ENCODE data around the gene GNL2. TPM values are rescaled to one million over a fixed set of nuclear protein-coding genes. Genes with fewer than 3 reads are reported as not detected.
A peak's percentile ranks its signal among the peaks of the same experiment; 100 is the strongest.

Gene GNL2
- 50.0 and 55.0 TPM in 2 replicates for total RNA-seq
- long read RNA-seq, transcript GNL2-206 (2 exons, 539 nt), result minor isoform, 13 of 501 reads
- long read RNA-seq, transcript GNL2-201 (16 exons, 2,334 nt), result major isoform, 271 of 501 reads
- long read RNA-seq, partial matches to known transcripts, result 196 of 501 reads
- long read RNA-seq, other reads (novel, unspliced or antisense), result 21 of 501 reads

DNA sequence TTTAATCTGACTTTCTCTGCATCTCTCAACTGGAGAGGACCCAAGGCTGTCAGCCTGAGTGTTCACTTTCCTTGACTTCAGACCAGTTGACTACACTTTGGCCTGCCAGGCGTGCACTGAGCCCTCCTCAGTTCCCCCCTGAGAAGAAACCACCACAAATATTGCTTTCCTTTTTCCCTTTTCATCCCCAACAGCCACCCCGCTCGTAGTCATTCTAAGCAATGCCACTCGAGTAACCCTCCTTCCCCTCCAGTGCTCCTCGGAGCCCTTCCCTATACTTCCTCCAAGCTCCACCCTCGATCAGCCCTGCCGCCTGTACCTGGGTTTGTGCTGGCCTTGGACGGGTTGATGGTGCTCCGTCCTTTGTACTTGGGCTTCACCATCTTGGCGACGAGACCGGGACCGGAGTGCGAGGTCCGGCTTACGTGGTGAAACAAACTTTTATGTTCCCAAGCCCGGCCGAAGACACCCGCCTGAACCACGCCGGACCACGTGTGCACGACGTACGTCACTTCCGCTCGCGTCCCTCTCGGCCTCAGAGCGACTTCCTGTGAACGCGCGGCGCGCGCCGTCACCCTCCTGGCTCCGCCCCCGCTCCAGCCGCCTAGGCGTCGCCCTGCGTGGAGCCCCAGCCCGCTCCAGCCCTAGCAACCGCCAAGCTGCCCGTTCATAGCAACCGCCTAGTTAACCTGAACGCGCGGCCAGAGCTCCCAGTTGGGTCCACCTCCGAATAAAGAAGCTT, at the start of gene GNL2:
Gene GNL2, minus strand, starts transcription at position 498 of the 742 bp plus-strand sequence. Its CDS starts 115 bp downstream, at position 383.
- H3K4me1 Mint-ChIP-seq (ENCODE audit: low read depth), result peaks cover 17% of the 10 kb centered on the region
- no peak for TF ChIP-seq CTCF (IDR thresholded peaks at IDR 0.05; ENCODE audit: unreplicated experiment)
- peaks cover 3% of the 10 kb centered on the region for H3K36me3 Mint-ChIP-seq (ENCODE audit: insufficient read depth)
- peak within 1 kb of the TSS; percentile 99 for H3K4me3 Mint-ChIP-seq (ENCODE audit: low read depth)
- H3K27me3 Mint-ChIP-seq, result peaks cover 13% of the 10 kb centered on the region
- DNase-seq (ENCODE audit: low spot score, unreplicated experiment), result peak; percentile 94
- H3K9me3 Mint-ChIP-seq (ENCODE audit: low read depth), result no peaks in the 10 kb centered on the region
- H3K27ac Mint-ChIP-seq, result peak within 1 kb of the TSS; percentile 99

DNA sequence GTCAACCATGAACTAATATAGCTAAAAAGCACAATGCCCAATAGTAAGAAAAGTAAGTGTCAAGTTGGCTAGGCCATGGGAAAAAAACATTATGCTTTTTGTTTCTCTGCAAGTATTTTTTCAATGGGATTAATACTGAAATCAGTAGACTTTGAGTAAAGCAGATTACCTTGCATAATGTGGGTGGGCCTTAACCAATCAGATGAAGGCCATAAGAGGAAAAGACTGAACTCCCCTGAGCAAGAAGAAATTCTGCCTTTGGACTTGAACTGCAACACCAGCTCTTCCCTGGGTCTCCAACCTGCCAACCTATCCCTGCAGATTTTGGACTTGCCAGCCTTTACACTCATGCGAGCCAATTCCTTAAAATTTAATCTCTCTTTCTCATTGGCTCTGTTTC, 45.3 kb upstream of the GNL2 start:
- Mint-ChIP-seq H3K36me3 (ENCODE audit: insufficient read depth) (no peaks in the 10 kb centered on the region), H3K4me3 (ENCODE audit: low read depth) (no peak overlapping the region), H3K4me1 (ENCODE audit: low read depth) (no peaks in the 10 kb centered on the region), H3K27ac (no peak overlapping the region), H3K9me3 (ENCODE audit: low read depth) (no peaks in the 10 kb centered on the region), H3K27me3 (peaks cover 9% of the 10 kb centered on the region)
- TF ChIP-seq CTCF (IDR thresholded peaks at IDR 0.05; ENCODE audit: unreplicated experiment), result no peak
- DNase-seq (ENCODE audit: low spot score, unreplicated experiment), result no peak

DNA sequence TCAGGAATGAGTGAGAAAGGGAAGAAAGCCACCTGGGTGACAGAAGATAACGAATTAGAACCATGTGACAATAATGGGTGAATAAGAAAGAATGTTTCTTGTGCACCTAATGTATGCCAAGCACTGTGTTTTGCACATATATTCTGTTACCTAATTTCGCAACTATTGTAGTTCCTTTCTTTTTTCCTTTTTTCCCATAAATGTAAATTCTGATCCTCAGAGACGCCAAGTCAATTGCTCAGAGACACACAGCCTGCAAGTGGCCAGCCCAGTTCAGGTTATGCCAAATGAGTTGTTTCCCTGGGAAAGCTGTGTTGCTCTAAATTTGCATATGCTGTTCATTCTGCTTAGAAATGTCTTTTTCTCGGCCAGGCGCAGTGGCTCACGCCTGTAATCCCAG, 40.7 kb upstream of the GNL2 start:
- Mint-ChIP-seq H3K4me1 (ENCODE audit: low read depth) (peaks cover 3% of the 10 kb centered on the region), H3K36me3 (ENCODE audit: insufficient read depth) (no peaks in the 10 kb centered on the region), H3K27me3 (peaks cover 28% of the 10 kb centered on the region), H3K4me3 (ENCODE audit: low read depth) (no peak overlapping the region), H3K27ac (no peak overlapping the region), H3K9me3 (ENCODE audit: low read depth) (no peaks in the 10 kb centered on the region)
- DNase-seq (ENCODE audit: low spot score, unreplicated experiment), result no peak
- TF ChIP-seq CTCF (IDR thresholded peaks at IDR 0.05; ENCODE audit: unreplicated experiment), result no peak

DNA sequence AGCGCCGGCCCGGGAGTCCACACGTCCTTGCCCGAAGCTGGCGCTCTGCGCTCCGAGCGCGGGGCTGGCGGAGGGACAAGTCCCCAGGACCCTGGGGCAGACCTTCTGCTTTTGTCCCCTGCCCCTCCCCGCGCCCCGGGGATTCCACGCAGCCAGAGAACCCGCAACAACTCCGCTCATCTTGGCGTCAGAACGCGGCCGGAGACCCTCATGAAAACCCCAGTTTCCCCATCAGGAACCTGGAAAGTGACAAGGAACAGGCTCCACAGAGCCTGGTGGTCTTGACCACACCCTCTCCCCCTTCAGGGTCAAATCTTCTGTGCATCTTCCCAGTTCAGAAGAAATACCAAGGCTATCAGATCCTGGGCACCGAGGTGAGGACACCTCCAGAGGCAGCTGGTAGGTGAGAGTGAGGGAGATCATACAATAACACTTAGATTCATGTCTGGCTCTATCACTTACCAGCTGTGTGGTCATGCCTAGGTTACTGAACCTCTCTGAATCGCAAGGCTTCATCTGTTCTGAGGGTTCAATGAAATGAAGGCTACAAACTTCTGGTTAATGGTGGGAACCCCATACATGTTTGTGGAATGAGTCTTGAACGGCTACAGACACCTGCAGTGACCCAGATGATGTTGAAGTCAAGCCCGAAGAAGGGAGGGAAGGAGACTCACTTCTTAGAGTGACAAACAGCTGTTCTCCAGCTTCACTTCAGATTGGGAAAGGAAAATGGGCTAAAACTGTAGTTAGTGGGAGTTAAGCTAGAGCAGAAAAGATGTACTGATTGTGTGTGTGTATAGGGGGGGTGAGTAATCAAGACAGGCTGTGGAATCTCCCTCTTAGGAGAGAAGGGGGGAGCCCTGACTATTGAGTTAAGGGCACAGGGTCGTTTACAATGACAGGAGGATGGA, 39.5 kb upstream of the GNL2 start:
- H3K4me1 Mint-ChIP-seq (ENCODE audit: low read depth), result peaks cover 3% of the 10 kb centered on the region
- TF ChIP-seq CTCF (IDR thresholded peaks at IDR 0.05; ENCODE audit: unreplicated experiment), result no peak
- no peak for DNase-seq (ENCODE audit: low spot score, unreplicated experiment)
- H3K9me3 Mint-ChIP-seq (ENCODE audit: low read depth), result no peaks in the 10 kb centered on the region
- no peaks in the 10 kb centered on the region for H3K36me3 Mint-ChIP-seq (ENCODE audit: insufficient read depth)
- H3K27me3 Mint-ChIP-seq, result peaks cover 40% of the 10 kb centered on the region
- peak overlapping the region; percentile 40 for H3K4me3 Mint-ChIP-seq (ENCODE audit: low read depth)
- H3K27ac Mint-ChIP-seq, result no peak overlapping the region
